ENCODE results near the gene CABP2. TPM values are rescaled to one million over a fixed set of nuclear protein-coding genes. Genes with fewer than 3 reads are reported as not detected.
A peak's percentile ranks its signal among the peaks of the same experiment; 100 is the strongest.

CABP2 gene
- total RNA-seq, 1 experiment from 2014 or later = not detected

GRCh38 chr11:67544616-67545242 is 21.5 kb upstream of the CABP2 start:
- no CpG with 5 or more reads among the region's 10 CpGs for WGBS (ENCODE audit: extremely low coverage, insufficient read length, low lambda C conversion rate)
- Histone ChIP-seq H2BK15ac (ENCODE audit: low read depth, low read length) (no peak overlapping the region), H2BK20ac (ENCODE audit: low read depth, low read length, poor library complexity, severe bottlenecking) (no peak overlapping the region), H3K23ac (ENCODE audit: insufficient read length, low read depth, low read length) (no peak overlapping the region), H3K9me3 (ENCODE audit: control insufficient read depth, low read depth, low read length) (no peaks in the 10 kb centered on the region), H2BK5ac (ENCODE audit: insufficient read length, low read length) (no peak overlapping the region), H3K79me1 (ENCODE audit: insufficient read depth, low read depth, low read length, poor library complexity, severe bottlenecking) (no peaks in the 10 kb centered on the region), H4K20me1 (ENCODE audit: control insufficient read depth, insufficient read depth, insufficient read length) (no peaks in the 10 kb centered on the region), H3K14ac (ENCODE audit: insufficient read depth, low read length) (no peak overlapping the region), H3K27ac (ENCODE audit: insufficient read length, low read depth, low read length) (no peak overlapping the region), H3K79me2 (ENCODE audit: insufficient read depth, low read length) (no peaks in the 10 kb centered on the region), H4K91ac (ENCODE audit: insufficient read length, low read depth, low read length) (no peak overlapping the region), H3K4ac (ENCODE audit: low read depth, low read length) (no peak overlapping the region), H4K5ac (ENCODE audit: insufficient read length, low read depth, low read length) (no peak overlapping the region), H4K8ac (replicated peaks; ENCODE audit: insufficient read length, low read depth, low read length) (no peak overlapping the region), H3K23me2 (ENCODE audit: insufficient read length, low read depth, low read length, poor library complexity, severe bottlenecking) (no peaks in the 10 kb centered on the region), H2BK120ac (ENCODE audit: low read depth, low read length, poor library complexity, severe bottlenecking) (peak overlapping the region; percentile 39), H3K56ac (ENCODE audit: insufficient read length, low read depth, low read length) (no peak overlapping the region), H3K18ac (ENCODE audit: insufficient read length, low read depth, low read length) (no peak overlapping the region), H3K4me2 (ENCODE audit: insufficient read depth, insufficient read length, low read length) (no peak overlapping the region), H2BK12ac (ENCODE audit: insufficient read length, low read depth, low read length) (no peak overlapping the region), H3K27me3 (ENCODE audit: insufficient read depth, low read length) (no peaks in the 10 kb centered on the region), H3K9ac (ENCODE audit: extremely low read depth, insufficient read length, low read length) (no peak overlapping the region), H2AK5ac (ENCODE audit: insufficient read length, low read length) (no peak overlapping the region), H3K4me1 (ENCODE audit: insufficient read depth, low read length) (no peaks in the 10 kb centered on the region), H3T11ph (ENCODE audit: low read length) (no peak overlapping the region), H2AFZ (ENCODE audit: low read length) (no peak overlapping the region)
- no peak for TF ChIP-seq CTCF (conservative IDR thresholded peaks at IDR 0.05)
- H3K4me1 Mint-ChIP-seq = peaks cover 4 to 9% of the 10 kb centered on the region in 2 experiments
- H3K36me3 Mint-ChIP-seq (ENCODE audit: insufficient read depth in 1 of 3, low read depth in 3 of 3) = no peaks in the 10 kb centered on the region
- no peak overlapping the region for H3K27ac Mint-ChIP-seq
- no peak overlapping the region for H3K4me3 Mint-ChIP-seq
- H3K9me3 Mint-ChIP-seq = peaks cover 0 to 2% of the 10 kb centered on the region in 2 experiments; a peak in 1 of 5 replicates
- H3K27me3 Mint-ChIP-seq (ENCODE audit: low read depth) = peaks cover 14% of the 10 kb centered on the region
- no peak for DNase-seq
